ENCODE results near the gene EDN1. TPM values are rescaled to one million over a fixed set of nuclear protein-coding genes. Genes with fewer than 3 reads are reported as not detected.
A peak's percentile ranks its signal among the peaks of the same experiment; 100 is the strongest.

The EDN1 gene
- total and polyA plus RNA-seq, 2 of the 13 experiments (the other 11 are each of a cell fraction or from before 2014, with no cell fraction given) = 0.15 to 1.2 TPM

DNA sequence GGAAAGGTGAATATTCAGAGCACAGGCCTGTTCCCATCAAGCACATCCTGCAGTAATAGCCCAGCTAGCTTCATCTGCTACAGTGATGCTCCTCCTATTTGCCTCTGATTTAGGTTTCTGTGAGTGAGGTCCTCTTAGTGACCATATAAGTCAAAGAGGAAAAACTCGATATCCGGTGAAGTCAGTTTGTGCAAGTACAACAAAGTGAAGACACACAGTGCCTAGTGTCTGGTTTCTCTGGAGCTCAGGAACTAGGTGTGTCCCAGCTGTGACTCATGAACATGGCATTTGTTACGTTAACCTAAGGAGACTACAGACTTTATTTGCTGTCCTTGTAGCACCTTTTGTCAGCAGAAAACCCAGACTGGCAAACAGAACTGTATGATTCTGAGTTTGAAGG lies 33.9 kb downstream of the EDN1 start:
- no peak overlapping the region for H3K9ac ChIP-seq (ENCODE audit: insufficient read depth, low read depth, low read length)
- TF ChIP-seq ZNF329 (CRISPR knock-in tag; IDR thresholded peaks at IDR 0.05; ENCODE audit: low read depth) = no peak
- TF ChIP-seq, protein P1, sequence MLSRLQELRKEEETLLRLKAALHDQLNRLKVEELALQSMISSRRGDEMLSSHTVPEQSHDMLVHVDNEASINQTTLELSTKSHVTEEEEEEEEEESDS (CRISPR knock-in tag; IDR thresholded peaks at IDR 0.05; ENCODE audit: borderline replicate concordance) = no peak
- no peak for TF ChIP-seq POLR2A (IDR thresholded peaks at IDR 0.05; ENCODE audit: insufficient read depth in 1 of 2, low read depth in 2 of 2, low read length in 2 of 2)
- TF ChIP-seq BORCS8-MEF2B (CRISPR knock-in tag; IDR thresholded peaks at IDR 0.05) = no peak
- no peak for TF ChIP-seq ZNF296 (CRISPR knock-in tag; conservative IDR thresholded peaks at IDR 0.05)
- TF ChIP-seq GABPB1 (CRISPR knock-in tag; IDR thresholded peaks at IDR 0.05) = peak; percentile 39; the same call in 1 of the 2 replicates
- TF ChIP-seq ZNF263 (CRISPR knock-in tag; IDR thresholded peaks at IDR 0.05) = no peak
- TF ChIP-seq ZNF607 (CRISPR knock-in tag; IDR thresholded peaks at IDR 0.05; ENCODE audit: borderline replicate concordance) = no peak
- TF ChIP-seq, protein P2, sequence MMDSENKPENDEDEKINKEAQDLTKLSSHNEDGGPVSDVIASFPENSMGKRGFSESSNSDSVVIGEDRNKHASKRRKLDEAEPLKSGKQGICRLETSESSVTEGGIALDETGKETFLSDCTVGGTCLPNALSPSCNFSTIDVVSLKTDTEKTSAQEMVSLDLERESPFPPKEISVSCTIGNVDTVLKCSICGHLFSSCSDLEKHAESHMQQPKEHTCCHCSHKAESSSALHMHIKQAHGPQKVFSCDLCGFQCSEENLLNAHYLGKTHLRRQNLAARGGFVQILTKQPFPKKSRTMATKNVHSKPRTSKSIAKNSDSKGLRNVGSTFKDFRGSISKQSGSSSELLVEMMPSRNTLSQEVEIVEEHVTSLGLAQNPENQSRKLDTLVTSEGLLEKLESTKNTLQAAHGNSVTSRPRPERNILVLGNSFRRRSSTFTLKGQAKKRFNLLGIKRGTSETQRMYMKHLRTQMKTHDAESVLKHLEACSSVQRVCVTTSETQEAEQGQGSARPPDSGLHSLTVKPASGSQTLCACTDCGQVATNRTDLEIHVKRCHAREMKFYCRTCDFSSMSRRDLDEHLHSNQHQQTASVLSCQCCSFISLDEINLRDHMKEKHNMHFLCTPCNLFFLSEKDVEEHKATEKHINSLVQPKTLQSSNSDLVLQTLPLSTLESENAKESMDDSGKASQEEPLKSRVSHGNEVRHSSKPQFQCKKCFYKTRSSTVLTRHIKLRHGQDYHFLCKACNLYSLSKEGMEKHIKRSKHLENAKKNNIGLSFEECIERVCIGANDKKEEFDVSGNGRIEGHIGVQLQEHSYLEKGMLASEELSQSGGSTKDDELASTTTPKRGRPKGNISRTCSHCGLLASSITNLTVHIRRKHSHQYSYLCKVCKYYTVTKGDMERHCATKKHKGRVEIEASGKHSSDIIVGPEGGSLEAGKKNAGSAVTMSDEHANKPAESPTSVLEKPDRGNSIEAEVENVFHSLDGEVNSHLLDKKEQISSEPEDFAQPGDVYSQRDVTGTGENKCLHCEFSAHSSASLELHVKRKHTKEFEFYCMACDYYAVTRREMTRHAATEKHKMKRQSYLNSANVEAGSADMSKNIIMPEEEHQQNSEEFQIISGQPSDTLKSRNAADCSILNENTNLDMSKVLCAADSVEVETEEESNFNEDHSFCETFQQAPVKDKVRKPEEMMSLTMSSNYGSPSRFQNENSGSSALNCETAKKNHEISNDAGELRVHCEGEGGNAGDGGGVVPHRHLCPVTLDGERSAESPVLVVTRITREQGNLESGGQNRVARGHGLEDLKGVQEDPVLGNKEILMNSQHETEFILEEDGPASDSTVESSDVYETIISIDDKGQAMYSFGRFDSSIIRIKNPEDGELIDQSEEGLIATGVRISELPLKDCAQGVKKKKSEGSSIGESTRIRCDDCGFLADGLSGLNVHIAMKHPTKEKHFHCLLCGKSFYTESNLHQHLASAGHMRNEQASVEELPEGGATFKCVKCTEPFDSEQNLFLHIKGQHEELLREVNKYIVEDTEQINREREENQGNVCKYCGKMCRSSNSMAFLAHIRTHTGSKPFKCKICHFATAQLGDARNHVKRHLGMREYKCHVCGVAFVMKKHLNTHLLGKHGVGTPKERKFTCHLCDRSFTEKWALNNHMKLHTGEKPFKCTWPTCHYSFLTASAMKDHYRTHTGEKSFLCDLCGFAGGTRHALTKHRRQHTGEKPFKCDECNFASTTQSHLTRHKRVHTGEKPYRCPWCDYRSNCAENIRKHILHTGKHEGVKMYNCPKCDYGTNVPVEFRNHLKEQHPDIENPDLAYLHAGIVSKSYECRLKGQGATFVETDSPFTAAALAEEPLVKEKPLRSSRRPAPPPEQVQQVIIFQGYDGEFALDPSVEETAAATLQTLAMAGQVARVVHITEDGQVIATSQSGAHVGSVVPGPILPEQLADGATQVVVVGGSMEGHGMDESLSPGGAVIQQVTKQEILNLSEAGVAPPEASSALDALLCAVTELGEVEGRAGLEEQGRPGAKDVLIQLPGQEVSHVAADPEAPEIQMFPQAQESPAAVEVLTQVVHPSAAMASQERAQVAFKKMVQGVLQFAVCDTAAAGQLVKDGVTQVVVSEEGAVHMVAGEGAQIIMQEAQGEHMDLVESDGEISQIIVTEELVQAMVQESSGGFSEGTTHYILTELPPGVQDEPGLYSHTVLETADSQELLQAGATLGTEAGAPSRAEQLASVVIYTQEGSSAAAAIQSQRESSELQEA (CRISPR knock-in tag; IDR thresholded peaks at IDR 0.05; ENCODE audit: not compliant biosample characterization) = no peak
- no peak for TF ChIP-seq ZNF776 (CRISPR knock-in tag; IDR thresholded peaks at IDR 0.05)
- TF ChIP-seq, protein P3, sequence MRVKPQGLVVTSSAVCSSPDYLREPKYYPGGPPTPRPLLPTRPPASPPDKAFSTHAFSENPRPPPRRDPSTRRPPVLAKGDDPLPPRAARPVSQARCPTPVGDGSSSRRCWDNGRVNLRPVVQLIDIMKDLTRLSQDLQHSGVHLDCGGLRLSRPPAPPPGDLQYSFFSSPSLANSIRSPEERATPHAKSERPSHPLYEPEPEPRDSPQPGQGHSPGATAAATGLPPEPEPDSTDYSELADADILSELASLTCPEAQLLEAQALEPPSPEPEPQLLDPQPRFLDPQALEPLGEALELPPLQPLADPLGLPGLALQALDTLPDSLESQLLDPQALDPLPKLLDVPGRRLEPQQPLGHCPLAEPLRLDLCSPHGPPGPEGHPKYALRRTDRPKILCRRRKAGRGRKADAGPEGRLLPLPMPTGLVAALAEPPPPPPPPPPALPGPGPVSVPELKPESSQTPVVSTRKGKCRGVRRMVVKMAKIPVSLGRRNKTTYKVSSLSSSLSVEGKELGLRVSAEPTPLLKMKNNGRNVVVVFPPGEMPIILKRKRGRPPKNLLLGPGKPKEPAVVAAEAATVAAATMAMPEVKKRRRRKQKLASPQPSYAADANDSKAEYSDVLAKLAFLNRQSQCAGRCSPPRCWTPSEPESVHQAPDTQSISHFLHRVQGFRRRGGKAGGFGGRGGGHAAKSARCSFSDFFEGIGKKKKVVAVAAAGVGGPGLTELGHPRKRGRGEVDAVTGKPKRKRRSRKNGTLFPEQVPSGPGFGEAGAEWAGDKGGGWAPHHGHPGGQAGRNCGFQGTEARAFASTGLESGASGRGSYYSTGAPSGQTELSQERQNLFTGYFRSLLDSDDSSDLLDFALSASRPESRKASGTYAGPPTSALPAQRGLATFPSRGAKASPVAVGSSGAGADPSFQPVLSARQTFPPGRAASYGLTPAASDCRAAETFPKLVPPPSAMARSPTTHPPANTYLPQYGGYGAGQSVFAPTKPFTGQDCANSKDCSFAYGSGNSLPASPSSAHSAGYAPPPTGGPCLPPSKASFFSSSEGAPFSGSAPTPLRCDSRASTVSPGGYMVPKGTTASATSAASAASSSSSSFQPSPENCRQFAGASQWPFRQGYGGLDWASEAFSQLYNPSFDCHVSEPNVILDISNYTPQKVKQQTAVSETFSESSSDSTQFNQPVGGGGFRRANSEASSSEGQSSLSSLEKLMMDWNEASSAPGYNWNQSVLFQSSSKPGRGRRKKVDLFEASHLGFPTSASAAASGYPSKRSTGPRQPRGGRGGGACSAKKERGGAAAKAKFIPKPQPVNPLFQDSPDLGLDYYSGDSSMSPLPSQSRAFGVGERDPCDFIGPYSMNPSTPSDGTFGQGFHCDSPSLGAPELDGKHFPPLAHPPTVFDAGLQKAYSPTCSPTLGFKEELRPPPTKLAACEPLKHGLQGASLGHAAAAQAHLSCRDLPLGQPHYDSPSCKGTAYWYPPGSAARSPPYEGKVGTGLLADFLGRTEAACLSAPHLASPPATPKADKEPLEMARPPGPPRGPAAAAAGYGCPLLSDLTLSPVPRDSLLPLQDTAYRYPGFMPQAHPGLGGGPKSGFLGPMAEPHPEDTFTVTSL (CRISPR knock-in tag; IDR thresholded peaks at IDR 0.05; ENCODE audit: borderline replicate concordance) = 0 out of 2 replicates have a peak, but pooled peaks have one; percentile 30

More for the DNA sequence above, 33.9 kb downstream of the EDN1 start:
- no peaks in the 10 kb centered on the region for H3K79me2 ChIP-seq (ENCODE audit: insufficient read depth, low read length)
- peaks cover 53% of the 10 kb centered on the region for H3K4me1 ChIP-seq (ENCODE audit: insufficient read depth, low read length)
- H3K9me3 ChIP-seq (ENCODE audit: low read length) = no peaks in the 10 kb centered on the region
- no peak overlapping the region for H2AFZ ChIP-seq (ENCODE audit: low read length)
- H3K27ac ChIP-seq (ENCODE audit: extremely low read length, insufficient read depth, low read length) = peak overlapping the region; percentile 35
- POLR2A ChIA-PET = interaction anchor here (0.7 to 2.2 kb wide), 10 partner anchors 8 to 41 kb away, joined by 3 to 15 read pairs (median 6); partner anchors contain the start of gene EDN1
- WGBS (ENCODE audit: low lambda C conversion rate) = 3% methylated on average over 3 of the region's 3 CpGs
- no peaks in the 10 kb centered on the region for H3K36me3 ChIP-seq (replicated peaks in 1 of 2; ENCODE audit: control insufficient read depth in 1 of 2, insufficient read depth in 2 of 2, low read length in 2 of 2)
- BruUV-seq (replicated peaks) = no TSS peak
- FAIRE-seq (peak; percentile 92), ATAC-seq (peak; percentile 95), DNase-seq (ENCODE audit: low spot score) (peak; percentile 99)
- H3K4me3 ChIP-seq (replicated peaks in 1 of 3; ENCODE audit: insufficient read depth in 1 of 3, low read depth in 2 of 3, low read length in 3 of 3) = no peak overlapping the region; a peak in 1 of 6 replicates
- H4K20me1 ChIP-seq (ENCODE audit: insufficient read depth, low read length) = no peaks in the 10 kb centered on the region
- peak overlapping the region; percentile 19; the same call in 1 of the 2 replicates for H3K4me2 ChIP-seq (ENCODE audit: low read depth, low read length)
- in situ Hi-C loops (cut with HindIII; ENCODE audit: extremely low pct_ligation_motif_present, low pct_unique_long_range_greater_than_20kb) (no loop called here), intact Hi-C loops (cut with micrococcal nuclease; ENCODE audit: unreplicated experiment) (loop anchor here (1.0 to 2.0 kb wide), 2 partner anchors 19 to 24 kb away; no protein-coding TSS in a partner anchor)
- no peaks in the 10 kb centered on the region for H3K27me3 ChIP-seq (ENCODE audit: control insufficient read depth in 1 of 2, insufficient read depth in 2 of 2, low read length in 2 of 2)
- CTCF ChIA-PET (ENCODE audit: low intra/inter-chr PET ratio, low total read pairs) = no interaction called here
